NCI-H1694 treated with DMSO at 0.1 percent for 48 hours (cell line): ENCODE data around the gene PLCL2.
"Not testable (repeated sequence)": the region's sequence is repeated elsewhere in the genome, so short reads cannot be mapped to it uniquely, and the experiment has no call there.

Experiments
- DNase-seq: peaks from one replicate; lab custom pipeline; 2025; lab: John Stamatoyannopoulos, UW

PLCL2 gene

GRCh38 chr3:17077606-17078005, 192.9 kb downstream of the PLCL2 start:
- DNase-seq, result no peak

- no peak for DNase-seq
These were observed 194.2 kb downstream of the PLCL2 start for GRCh38 chr3:17078926-17079465.

- DNase-seq, result no peak
These were observed 195.2 kb downstream of the PLCL2 start for GRCh38 chr3:17079933-17080332.

- no peak for DNase-seq
These were observed 196.8 kb downstream of the PLCL2 start for GRCh38 chr3:17081520-17081919.

GRCh38 chr3:17087509-17087908, 202.8 kb downstream of the PLCL2 start:
- DNase-seq, result no peak

- no peak for DNase-seq
These were observed 203.3 kb downstream of the PLCL2 start for GRCh38 chr3:17088017-17088416.

GRCh38 chr3:17088602-17089313, 204.0 kb downstream of the PLCL2 start:
- DNase-seq, result no peak

GRCh38 chr3:17089314-17089700, 204.6 kb downstream of the PLCL2 start:
- no peak for DNase-seq

- DNase-seq, result no peak
These were observed 205.7 kb downstream of the PLCL2 start for GRCh38 chr3:17090280-17090983.

- DNase-seq, result no peak
These were observed 207.3 kb downstream of the PLCL2 start for GRCh38 chr3:17091910-17092582.

GRCh38 chr3:17092583-17092933, 207.8 kb downstream of the PLCL2 start:
- no peak for DNase-seq

- no peak for DNase-seq
These were observed 209.8 kb downstream of the PLCL2 start for GRCh38 chr3:17094551-17094950.

GRCh38 chr3:17103579-17103978, 218.8 kb downstream of the PLCL2 start:
- DNase-seq, result no peak

GRCh38 chr3:17106801-17107200, 222.0 kb downstream of the PLCL2 start:
- DNase-seq, result not testable (repeated sequence)

GRCh38 chr3:17110660-17111396, 226.1 kb downstream of the PLCL2 start:
- DNase-seq, result no peak

GRCh38 chr3:17111586-17111985, 226.8 kb downstream of the PLCL2 start:
- no peak for DNase-seq

- no peak for DNase-seq
These were observed 230.4 kb downstream of the PLCL2 start for GRCh38 chr3:17115186-17115585.

- no peak for DNase-seq
These were observed 231.3 kb downstream of the PLCL2 start for GRCh38 chr3:17116007-17116600.

- no peak for DNase-seq
These were observed 234.0 kb downstream of the PLCL2 start for GRCh38 chr3:17118771-17119170.

GRCh38 chr3:17119201-17120072, 234.7 kb downstream of the PLCL2 start:
- DNase-seq, result no peak

GRCh38 chr3:17120115-17120514, 235.4 kb downstream of the PLCL2 start:
- no peak for DNase-seq
